HEK293 (cell line): Measurements from ENCODE around the gene IGF2R.

Source experiments
- CTCF ChIA-PET: fragments of 350-600 bp; formaldehyde crosslinking; extraction: SDS; loops from one replicate; lab custom pipeline; 2021; ENCODE audit warnings: antibody characterized with exemption; lab: Yijun Ruan, JAX
- POLR2A ChIA-PET: fragments of 300-600 bp; formaldehyde crosslinking; extraction: SDS; loops from one replicate; lab custom pipeline; 2020; ENCODE audit warnings: antibody characterized with exemption, inconsistent platforms; lab: Yijun Ruan, JAX
- H3K27ac ChIP-seq: fragments of 200-500 bp; sonication (Bioruptor generic); 2 replicates; pipeline ENCODE4 v1.5.1; 2014; ENCODE audit warnings: low read depth, low read length, control low read depth, inconsistent platforms; ENCODE audit errors: extremely low read depth
- H3K36me3 ChIP-seq, 2 experiments: fragments of 200-500 bp in 1 of 2; sonication (Bioruptor generic) in 1 of 2; 1 replicate in 1 of 2; 2 replicates in 1 of 2; pipeline ENCODE4 v1.5.1; 2014 to 2017; ENCODE audit warnings: inconsistent platforms in 2 of 2, low read length in 2 of 2; ENCODE audit not compliant: control insufficient read depth in 2 of 2, insufficient read depth in 1 of 2
- H3K4me1 ChIP-seq: fragments of 200-500 bp; sonication (Bioruptor generic); 2 replicates; pipeline ENCODE4 v1.5.1; 2014; ENCODE audit warnings: mild to moderate bottlenecking, low read length, inconsistent platforms; ENCODE audit not compliant: control insufficient read depth, insufficient read depth
- H3K4me3 ChIP-seq: 2 replicates; pipeline ENCODE4 v1.5.1; 2011; ENCODE audit warnings: low read depth, mild to moderate bottlenecking, control low read depth, low read length, moderate library complexity
- H3K9me3 ChIP-seq: fragments of 200-500 bp; sonication (Bioruptor generic); 2 replicates; pipeline ENCODE4 v1.5.1; 2014; ENCODE audit warnings: low read depth, low read length, inconsistent platforms; ENCODE audit not compliant: control insufficient read depth, insufficient read depth
- EGR2 ChIP-seq: fragments of 450-650 bp; formaldehyde crosslinking; IDR thresholded peaks from 2 replicates; pipeline ENCODE4 v1.5.1; 2016; ENCODE audit warnings: low read depth, missing biosample characterization, missing genetic modification characterization
- GLI4 ChIP-seq: fragments of 450-650 bp; formaldehyde crosslinking; IDR thresholded peaks from 2 replicates; pipeline ENCODE4 v1.5.1; 2016; ENCODE audit warnings: missing biosample characterization, missing genetic modification characterization
- KLF17 ChIP-seq: fragments of 450-650 bp; formaldehyde crosslinking; IDR thresholded peaks from 2 replicates; pipeline ENCODE4 v1.5.1; 2016; ENCODE audit warnings: missing biosample characterization, missing genetic modification characterization
- MZF1 ChIP-seq: fragments of 450-650 bp; formaldehyde crosslinking; IDR thresholded peaks from 2 replicates; pipeline ENCODE4 v1.5.1; 2017; ENCODE audit warnings: missing biosample characterization, missing genetic modification characterization, borderline replicate concordance
- SP2 ChIP-seq: fragments of 450-650 bp; formaldehyde crosslinking; IDR thresholded peaks from 2 replicates; pipeline ENCODE4 v1.5.1; 2016; ENCODE audit warnings: missing biosample characterization, missing genetic modification characterization
- ZBTB1 ChIP-seq: fragments of 450-650 bp; formaldehyde crosslinking; IDR thresholded peaks from 2 replicates; pipeline ENCODE4 v1.5.1; 2016; ENCODE audit warnings: missing biosample characterization, missing genetic modification characterization
- ZBTB7A ChIP-seq: fragments of 450-650 bp; formaldehyde crosslinking; IDR thresholded peaks from 2 replicates; pipeline ENCODE4 v1.5.1; 2016; ENCODE audit warnings: low read depth, missing biosample characterization, missing genetic modification characterization
- ZFP69B ChIP-seq: fragments of 450-650 bp; formaldehyde crosslinking; IDR thresholded peaks from 2 replicates; pipeline ENCODE4 v1.5.1; 2016; ENCODE audit warnings: missing biosample characterization, missing genetic modification characterization
- ZNF132 ChIP-seq: fragments of 450-650 bp; formaldehyde crosslinking; IDR thresholded peaks from 2 replicates; pipeline ENCODE4 v1.5.1; 2017; ENCODE audit warnings: missing biosample characterization, missing genetic modification characterization, borderline replicate concordance
- ZNF202 ChIP-seq: fragments of 450-650 bp; formaldehyde crosslinking; IDR thresholded peaks from 2 replicates; pipeline ENCODE4 v1.5.1; 2016; ENCODE audit warnings: missing biosample characterization, missing genetic modification characterization, borderline replicate concordance
- ZNF248 ChIP-seq: fragments of 450-650 bp; formaldehyde crosslinking; IDR thresholded peaks from 2 replicates; pipeline ENCODE4 v1.5.1; 2017; ENCODE audit warnings: missing biosample characterization, missing genetic modification characterization
- ZNF274 ChIP-seq, 2 experiments: fragments of 200-500 bp in 1 of 2; fragments of 450-650 bp in 1 of 2; sonication (Bioruptor generic) in 1 of 2; formaldehyde crosslinking in 1 of 2; IDR thresholded peaks; 2 replicates each; pipeline versions ENCODE4 v1.5.1 to v1.6.1; 2014 to 2016; ENCODE audit warnings: borderline replicate concordance in 1 of 2, inconsistent platforms in 1 of 2, low read length in 1 of 2, missing biosample characterization in 1 of 2, missing genetic modification characterization in 1 of 2
- ZNF423 ChIP-seq: fragments of 450-650 bp; formaldehyde crosslinking; IDR thresholded peaks from 2 replicates; pipeline ENCODE4 v1.5.1; 2016; ENCODE audit warnings: missing biosample characterization, missing genetic modification characterization
- ZNF555 ChIP-seq: fragments of 450-650 bp; formaldehyde crosslinking; conservative IDR thresholded peaks from 2 replicates; pipeline ENCODE4 v1.5.1; 2017; ENCODE audit warnings: missing biosample characterization, mild to moderate bottlenecking, missing genetic modification characterization, inconsistent platforms
- ZNF558 ChIP-seq: fragments of 450-650 bp; formaldehyde crosslinking; IDR thresholded peaks from 2 replicates; pipeline ENCODE4 v1.5.1; 2016; ENCODE audit warnings: missing biosample characterization, missing genetic modification characterization
- ZNF600 ChIP-seq: fragments of 450-650 bp; formaldehyde crosslinking; IDR thresholded peaks from 2 replicates; pipeline ENCODE4 v1.5.1; 2016; ENCODE audit warnings: missing biosample characterization, missing genetic modification characterization
- ZNF639 ChIP-seq: fragments of 450-650 bp; formaldehyde crosslinking; IDR thresholded peaks from 2 replicates; pipeline ENCODE4 v1.5.1; 2016; ENCODE audit warnings: missing biosample characterization, missing genetic modification characterization
- ZNF658 ChIP-seq: fragments of 450-650 bp; formaldehyde crosslinking; IDR thresholded peaks from 2 replicates; pipeline ENCODE4; 2016; ENCODE audit warnings: missing biosample characterization, missing genetic modification characterization
- ZNF76 ChIP-seq: fragments of 450-650 bp; formaldehyde crosslinking; IDR thresholded peaks from 2 replicates; pipeline ENCODE4; 2016; ENCODE audit warnings: low read depth, missing biosample characterization, missing genetic modification characterization, borderline replicate concordance
- TF ChIP-seq, protein P1 (sequence below): IDR thresholded peaks from 2 replicates; pipeline ENCODE4 v1.6.1; 2011; ENCODE audit warnings: mild to moderate bottlenecking, low read depth, low read length, borderline replicate concordance
- TF ChIP-seq, protein P2 (sequence below): fragments of 450-650 bp; formaldehyde crosslinking; IDR thresholded peaks from 2 replicates; pipeline ENCODE4 v1.5.1; 2016; ENCODE audit warnings: missing biosample characterization, missing genetic modification characterization
- TF ChIP-seq, protein P3 (sequence below): sonication (generic); formaldehyde crosslinking; IDR thresholded peaks from 2 replicates; pipeline ENCODE4 v1.8.1; 2022; ENCODE audit warnings: mild to moderate bottlenecking, moderate library complexity, missing genetic modification reagents

The IGF2R gene

DNA sequence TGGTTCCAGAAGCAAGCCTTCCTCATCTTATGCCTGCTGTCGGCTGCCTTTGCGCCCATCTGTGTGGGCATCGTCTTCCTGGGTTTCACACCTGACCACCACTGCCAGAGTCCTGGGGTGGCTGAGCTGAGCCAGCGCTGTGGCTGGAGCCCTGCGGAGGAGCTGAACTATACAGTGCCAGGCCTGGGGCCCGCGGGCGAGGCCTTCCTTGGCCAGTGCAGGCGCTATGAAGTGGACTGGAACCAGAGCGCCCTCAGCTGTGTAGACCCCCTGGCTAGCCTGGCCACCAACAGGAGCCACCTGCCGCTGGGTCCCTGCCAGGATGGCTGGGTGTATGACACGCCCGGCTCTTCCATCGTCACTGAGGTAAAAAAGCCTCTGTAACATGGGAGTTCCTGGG is 153.1 kb downstream of the IGF2R start (continued):
- TF ChIP-seq ZBTB7A (tag by site-specific recombination) (no peak), ZNF423 (no peak), ZNF600 (tag by site-specific recombination) (no peak)

DNA sequence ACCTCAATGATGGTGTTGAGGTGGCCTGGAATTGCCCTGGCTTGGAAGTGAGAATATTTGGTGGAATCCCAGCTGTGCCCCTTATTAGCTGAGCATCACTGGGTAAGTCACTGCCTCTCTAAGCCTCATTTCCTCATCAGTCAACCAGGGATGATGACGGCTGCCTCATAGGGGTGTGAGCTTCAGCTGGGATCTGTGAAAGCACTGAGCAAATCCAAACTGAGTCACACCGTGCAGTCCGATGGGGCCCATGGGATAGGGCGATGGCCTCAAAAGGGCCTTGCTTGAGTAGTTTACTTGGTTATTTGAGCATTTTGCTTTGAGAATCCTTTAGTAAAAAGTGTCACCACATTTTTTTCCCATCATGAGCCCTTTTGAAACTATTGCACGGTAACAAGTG is 153.9 kb downstream of the IGF2R start:
- TF ChIP-seq ZNF658 (tag by site-specific recombination) (no peak), MZF1 (tag by site-specific recombination) (no peak), ZNF248 (tag by site-specific recombination) (no peak), ZNF132 (tag by site-specific recombination) (no peak), ZFP69B (tag by site-specific recombination) (no peak), ZNF555 (tag by site-specific recombination) (no peak), ZNF76 (tag by site-specific recombination) (no peak), ZNF639 (no peak), GLI4 (tag by site-specific recombination) (no peak), EGR2 (tag by site-specific recombination) (no peak), ZBTB1 (tag by site-specific recombination) (no peak), ZNF274 (IDR thresholded peaks at IDR 0.05; ENCODE audit: low read length) (no peak), ZNF274 (tag by site-specific recombination; IDR thresholded peaks at IDR 0.05; ENCODE audit: borderline replicate concordance) (no peak), KLF17 (tag by site-specific recombination) (no peak), ZNF202 (tag by site-specific recombination) (no peak), ZNF558 (tag by site-specific recombination) (no peak), ZBTB7A (tag by site-specific recombination) (no peak), SP2 (no peak)
- TF ChIP-seq, protein P1, sequence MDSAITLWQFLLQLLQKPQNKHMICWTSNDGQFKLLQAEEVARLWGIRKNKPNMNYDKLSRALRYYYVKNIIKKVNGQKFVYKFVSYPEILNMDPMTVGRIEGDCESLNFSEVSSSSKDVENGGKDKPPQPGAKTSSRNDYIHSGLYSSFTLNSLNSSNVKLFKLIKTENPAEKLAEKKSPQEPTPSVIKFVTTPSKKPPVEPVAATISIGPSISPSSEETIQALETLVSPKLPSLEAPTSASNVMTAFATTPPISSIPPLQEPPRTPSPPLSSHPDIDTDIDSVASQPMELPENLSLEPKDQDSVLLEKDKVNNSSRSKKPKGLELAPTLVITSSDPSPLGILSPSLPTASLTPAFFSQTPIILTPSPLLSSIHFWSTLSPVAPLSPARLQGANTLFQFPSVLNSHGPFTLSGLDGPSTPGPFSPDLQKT = no peak
- TF ChIP-seq, protein P2, sequence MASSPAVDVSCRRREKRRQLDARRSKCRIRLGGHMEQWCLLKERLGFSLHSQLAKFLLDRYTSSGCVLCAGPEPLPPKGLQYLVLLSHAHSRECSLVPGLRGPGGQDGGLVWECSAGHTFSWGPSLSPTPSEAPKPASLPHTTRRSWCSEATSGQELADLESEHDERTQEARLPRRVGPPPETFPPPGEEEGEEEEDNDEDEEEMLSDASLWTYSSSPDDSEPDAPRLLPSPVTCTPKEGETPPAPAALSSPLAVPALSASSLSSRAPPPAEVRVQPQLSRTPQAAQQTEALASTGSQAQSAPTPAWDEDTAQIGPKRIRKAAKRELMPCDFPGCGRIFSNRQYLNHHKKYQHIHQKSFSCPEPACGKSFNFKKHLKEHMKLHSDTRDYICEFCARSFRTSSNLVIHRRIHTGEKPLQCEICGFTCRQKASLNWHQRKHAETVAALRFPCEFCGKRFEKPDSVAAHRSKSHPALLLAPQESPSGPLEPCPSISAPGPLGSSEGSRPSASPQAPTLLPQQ = no peak
- TF ChIP-seq, protein P3, sequence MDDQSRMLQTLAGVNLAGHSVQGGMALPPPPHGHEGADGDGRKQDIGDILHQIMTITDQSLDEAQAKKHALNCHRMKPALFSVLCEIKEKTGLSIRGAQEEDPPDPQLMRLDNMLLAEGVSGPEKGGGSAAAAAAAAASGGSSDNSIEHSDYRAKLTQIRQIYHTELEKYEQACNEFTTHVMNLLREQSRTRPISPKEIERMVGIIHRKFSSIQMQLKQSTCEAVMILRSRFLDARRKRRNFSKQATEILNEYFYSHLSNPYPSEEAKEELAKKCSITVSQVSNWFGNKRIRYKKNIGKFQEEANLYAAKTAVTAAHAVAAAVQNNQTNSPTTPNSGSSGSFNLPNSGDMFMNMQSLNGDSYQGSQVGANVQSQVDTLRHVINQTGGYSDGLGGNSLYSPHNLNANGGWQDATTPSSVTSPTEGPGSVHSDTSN (CRISPR knock-in tag) = no peak
- Histone ChIP-seq H3K4me3 (no peak overlapping the region), H3K9me3 (no peaks in the 10 kb centered on the region), H3K4me1 (no peaks in the 10 kb centered on the region), H3K27ac (no peak overlapping the region), H3K36me3 (peaks cover 0 to 6% of the 10 kb centered on the region in 2 experiments; a peak in 1 of 3 replicates)
- ChIA-PET POLR2A (no interaction called here), CTCF (interaction anchor here (0.6 to 1.6 kb wide), 3 partner anchors 15 to 355 kb away, joined by 3 to 5 read pairs (median 3); no protein-coding TSS in a partner anchor)
